ENCODE measurements around the gene CARS1. TPM values are rescaled to one million over a fixed set of nuclear protein-coding genes. Genes with fewer than 3 reads are reported as not detected.

Gene CARS1
- total RNA-seq, 1 donor from 2014 or later, result 26.0 TPM

DNA sequence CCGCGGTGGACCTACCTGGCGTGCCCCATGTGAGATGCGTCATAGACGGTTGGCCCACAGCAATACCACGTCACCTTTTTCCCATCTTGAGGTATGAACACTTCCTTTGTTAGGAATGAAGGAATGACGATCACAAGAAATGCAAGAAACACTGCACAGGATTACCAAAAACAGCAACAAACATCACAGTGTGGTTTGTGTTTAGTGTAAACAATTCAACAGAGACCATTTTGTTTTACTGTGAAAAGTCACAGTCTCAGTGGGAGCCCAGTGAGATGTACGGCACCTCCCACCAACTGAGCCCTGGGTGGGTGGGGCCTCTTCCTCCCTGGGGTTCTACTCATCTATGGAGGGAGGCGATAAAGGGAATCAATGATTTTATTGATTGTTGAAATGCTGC is 16.3 kb downstream of the CARS1 start:
- no peaks in the 10 kb centered on the region for H3K27me3 ChIP-seq
- TF ChIP-seq POLR2A (IDR thresholded peaks at IDR 0.05) (no peak), POLR2AphosphoS5 (IDR thresholded peaks at IDR 0.05; ENCODE audit: insufficient read depth in 1 of 2, low read depth in 1 of 2) (no peak)
- TF ChIP-seq, protein P1, sequence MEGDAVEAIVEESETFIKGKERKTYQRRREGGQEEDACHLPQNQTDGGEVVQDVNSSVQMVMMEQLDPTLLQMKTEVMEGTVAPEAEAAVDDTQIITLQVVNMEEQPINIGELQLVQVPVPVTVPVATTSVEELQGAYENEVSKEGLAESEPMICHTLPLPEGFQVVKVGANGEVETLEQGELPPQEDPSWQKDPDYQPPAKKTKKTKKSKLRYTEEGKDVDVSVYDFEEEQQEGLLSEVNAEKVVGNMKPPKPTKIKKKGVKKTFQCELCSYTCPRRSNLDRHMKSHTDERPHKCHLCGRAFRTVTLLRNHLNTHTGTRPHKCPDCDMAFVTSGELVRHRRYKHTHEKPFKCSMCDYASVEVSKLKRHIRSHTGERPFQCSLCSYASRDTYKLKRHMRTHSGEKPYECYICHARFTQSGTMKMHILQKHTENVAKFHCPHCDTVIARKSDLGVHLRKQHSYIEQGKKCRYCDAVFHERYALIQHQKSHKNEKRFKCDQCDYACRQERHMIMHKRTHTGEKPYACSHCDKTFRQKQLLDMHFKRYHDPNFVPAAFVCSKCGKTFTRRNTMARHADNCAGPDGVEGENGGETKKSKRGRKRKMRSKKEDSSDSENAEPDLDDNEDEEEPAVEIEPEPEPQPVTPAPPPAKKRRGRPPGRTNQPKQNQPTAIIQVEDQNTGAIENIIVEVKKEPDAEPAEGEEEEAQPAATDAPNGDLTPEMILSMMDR (IDR thresholded peaks at IDR 0.05), result no peak
- intact Hi-C loops (cut with DNase I), result no loop called here
- H3K27ac ChIP-seq, result no peak overlapping the region
- no peaks in the 10 kb centered on the region for H3K9me3 ChIP-seq
- no peak overlapping the region for H3K4me3 ChIP-seq
- peaks cover 0 to 51% of the 10 kb centered on the region in 2 donors for H3K36me3 ChIP-seq
- DNase-seq (ENCODE audit: extremely low spot score in 2 of 2), result no peak
- peaks cover 14% of the 10 kb centered on the region for H3K4me1 ChIP-seq

DNA sequence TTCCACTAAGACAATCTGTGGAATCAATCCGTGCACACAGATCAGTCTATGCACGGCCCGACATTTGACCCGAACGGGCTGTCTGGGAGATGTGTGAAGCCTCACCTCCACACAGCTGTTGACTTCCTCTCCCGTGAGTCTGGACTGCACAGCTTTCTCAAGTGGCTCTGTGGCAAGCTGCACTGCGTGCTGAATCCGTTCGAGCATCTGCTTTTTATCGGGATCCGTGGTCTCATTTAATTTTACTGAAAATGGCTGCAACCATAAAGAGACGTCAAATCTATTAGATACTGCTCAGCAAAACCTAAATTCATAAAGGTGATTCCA is 19.3 kb downstream of the CARS1 start:
- Histone ChIP-seq H3K36me3 (peaks cover 0 to 59% of the 10 kb centered on the region in 2 donors), H3K4me1 (peaks cover under 1% of the 10 kb centered on the region), H3K27ac (no peak overlapping the region), H3K9me3 (no peaks in the 10 kb centered on the region), H3K27me3 (no peaks in the 10 kb centered on the region), H3K4me3 (no peak overlapping the region)
- intact Hi-C loops (cut with DNase I), result loop anchor here (5.0 kb wide), 2 partner anchors 54 to 179 kb away; partner anchors contain the start of gene MRGPRG
- DNase-seq (ENCODE audit: extremely low spot score in 2 of 2), result no peak
- TF ChIP-seq, protein P1 (IDR thresholded peaks at IDR 0.05), result no peak

DNA sequence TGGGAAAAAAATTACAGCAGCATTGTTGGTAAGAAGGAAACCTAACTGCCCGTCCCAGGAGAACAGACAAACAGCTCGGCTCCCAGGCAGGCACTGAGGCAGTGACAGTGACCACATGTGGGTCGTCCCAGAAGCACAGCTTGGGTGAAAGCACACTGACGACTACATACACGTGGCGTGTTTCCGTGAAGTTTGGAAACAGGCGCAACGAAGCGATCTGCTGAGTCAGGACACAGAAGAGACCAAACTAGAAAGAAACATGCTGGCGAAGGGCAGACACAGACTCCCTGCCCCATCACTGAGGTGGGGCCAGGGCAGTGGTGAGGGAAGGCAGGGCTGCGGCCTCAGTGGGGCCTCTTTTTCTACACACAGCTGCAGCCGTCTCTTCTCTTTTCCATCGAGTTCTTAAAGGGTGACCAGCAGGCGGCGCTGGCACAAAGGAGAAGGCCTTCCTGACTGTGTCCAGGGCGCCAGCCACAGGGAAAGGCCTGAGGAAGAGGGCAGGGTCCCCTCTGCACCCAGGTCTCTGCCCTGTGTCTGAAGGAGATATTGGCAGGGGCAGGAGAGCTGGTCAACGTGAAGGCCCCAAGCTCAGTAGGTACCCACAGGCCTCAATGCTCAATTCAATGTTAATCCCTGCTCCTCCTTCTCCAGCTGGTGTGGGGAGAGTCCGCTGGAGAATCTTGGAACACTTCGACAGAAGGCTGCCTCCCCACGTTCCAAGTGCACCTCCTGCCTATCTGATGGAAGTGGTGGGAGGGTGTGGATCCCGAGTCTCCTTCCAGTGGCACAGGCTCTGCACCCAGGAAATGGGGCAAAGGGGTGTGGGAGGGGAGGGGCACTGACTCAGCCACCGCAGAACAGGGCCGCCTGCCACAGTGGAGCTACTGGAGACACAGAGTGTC is 19.9 kb downstream of the CARS1 start:
- H3K9me3 ChIP-seq, result no peaks in the 10 kb centered on the region
- H3K4me1 ChIP-seq, result no peaks in the 10 kb centered on the region
- H3K27ac ChIP-seq, result no peak overlapping the region
- no peaks in the 10 kb centered on the region for H3K27me3 ChIP-seq
- intact Hi-C loops (cut with DNase I), result loop anchor here (5.0 kb wide), 2 partner anchors 55 to 180 kb away; partner anchors contain the start of gene MRGPRG
- TF ChIP-seq POLR2A (IDR thresholded peaks at IDR 0.05) (no peak), POLR2AphosphoS5 (IDR thresholded peaks at IDR 0.05; ENCODE audit: insufficient read depth in 1 of 2, low read depth in 1 of 2) (peak in 1 of 2 donors; percentile 18)
- TF ChIP-seq, protein P1 (IDR thresholded peaks at IDR 0.05), result peak; percentile 66 to 76 (median 75)
- no peak overlapping the region for H3K4me3 ChIP-seq
- H3K36me3 ChIP-seq, result peaks cover 0 to 59% of the 10 kb centered on the region in 2 donors
- no peak for DNase-seq (ENCODE audit: extremely low spot score in 2 of 2)

DNA sequence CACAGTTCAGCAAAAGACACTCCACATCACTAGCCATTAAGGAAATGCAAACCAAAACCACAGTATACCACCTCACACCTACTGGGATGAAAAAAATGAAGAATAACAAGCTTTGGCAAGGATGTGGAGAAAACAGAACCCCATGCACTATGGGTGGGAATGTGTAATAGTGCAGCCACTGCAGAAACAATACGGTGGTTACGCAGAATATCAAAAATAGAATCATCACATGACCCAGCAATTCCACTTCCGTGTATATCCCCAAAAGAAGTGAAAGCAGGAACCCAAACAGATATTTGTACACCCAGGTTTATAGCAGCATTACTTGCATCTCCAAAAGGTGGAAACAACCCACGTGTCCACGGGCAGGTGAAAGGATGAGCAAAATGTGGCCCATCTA is 20.8 kb downstream of the CARS1 start:
- H3K4me3 ChIP-seq, result no peak overlapping the region
- DNase-seq (ENCODE audit: extremely low spot score in 2 of 2), result no peak
- H3K9me3 ChIP-seq, result no peaks in the 10 kb centered on the region
- no peak overlapping the region for H3K27ac ChIP-seq
- intact Hi-C loops (cut with DNase I), result loop anchor here (5.0 kb wide), 2 partner anchors 56 to 181 kb away; partner anchors contain the start of gene MRGPRG
- TF ChIP-seq POLR2A (IDR thresholded peaks at IDR 0.05) (no peak), POLR2AphosphoS5 (IDR thresholded peaks at IDR 0.05; ENCODE audit: insufficient read depth in 1 of 2, low read depth in 1 of 2) (no peak)
- TF ChIP-seq, protein P1 (IDR thresholded peaks at IDR 0.05), result no peak
- H3K27me3 ChIP-seq, result no peaks in the 10 kb centered on the region
- H3K36me3 ChIP-seq, result peaks cover 0 to 52% of the 10 kb centered on the region in 2 donors
- no peaks in the 10 kb centered on the region for H3K4me1 ChIP-seq

DNA sequence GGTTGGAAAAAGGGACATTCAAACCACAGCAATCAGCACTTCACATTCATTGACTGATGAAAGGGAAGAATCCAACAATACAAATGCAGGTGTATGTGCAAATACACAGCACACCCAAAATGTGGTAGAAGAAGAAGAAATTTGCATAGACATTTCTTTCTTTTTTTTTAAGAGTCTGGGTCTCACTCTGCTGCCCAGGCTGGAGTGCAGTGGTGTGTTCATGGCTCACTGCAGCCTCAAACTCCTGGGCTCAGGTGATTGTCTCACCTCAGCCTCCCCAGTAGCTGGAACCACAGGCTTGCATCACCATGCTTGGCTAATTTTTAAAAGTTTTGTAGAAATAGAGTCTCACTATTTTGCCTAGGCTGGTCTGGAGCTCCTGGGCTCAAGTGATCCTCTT is 21.9 kb downstream of the CARS1 start:
- no peaks in the 10 kb centered on the region for H3K27me3 ChIP-seq
- peaks cover 0 to 46% of the 10 kb centered on the region in 2 donors for H3K36me3 ChIP-seq
- H3K4me1 ChIP-seq, result peaks cover 3% of the 10 kb centered on the region
- H3K27ac ChIP-seq, result no peak overlapping the region
- no peaks in the 10 kb centered on the region for H3K9me3 ChIP-seq
- TF ChIP-seq, protein P1 (IDR thresholded peaks at IDR 0.05), result no peak
- TF ChIP-seq POLR2AphosphoS5 (IDR thresholded peaks at IDR 0.05; ENCODE audit: insufficient read depth in 1 of 2, low read depth in 1 of 2), result no peak
- no peak for TF ChIP-seq POLR2A (IDR thresholded peaks at IDR 0.05)
- intact Hi-C loops (cut with DNase I), result loop anchor here (5.0 kb wide), 2 partner anchors 57 to 182 kb away; partner anchors contain the start of gene MRGPRG
- no peak for DNase-seq (ENCODE audit: extremely low spot score in 2 of 2)
- H3K4me3 ChIP-seq, result no peak overlapping the region

Measured in vagina (tissue), 2 donors.